ENCODE results near the gene MPHOSPH9. TPM values are rescaled to one million over a fixed set of nuclear protein-coding genes. Genes with fewer than 3 reads are reported as not detected.
"Not testable (repeated sequence)": the region's sequence is repeated elsewhere in the genome, so short reads cannot be mapped to it uniquely, and the experiment has no call there.

Gene MPHOSPH9
- total and polyA plus RNA-seq, 2 of the 4 experiments (the other 2 are of a cell fraction) = 7.6 to 17.0 TPM

GRCh38 chr12:123223241-123223668 is 9.7 kb downstream of the MPHOSPH9 start:
- no peak overlapping the region for H3K4me2 ChIP-seq (ENCODE audit: low read depth, low read length)
- no peak for ATAC-seq (ENCODE audit: low read depth)
- no peak overlapping the region for H2BK20ac ChIP-seq (ENCODE audit: low read depth, low read length)
- H2AFZ ChIP-seq (replicated peaks; ENCODE audit: low read length, poor library complexity) = no peak overlapping the region
- H3K4me1 ChIP-seq (ENCODE audit: control insufficient read depth, insufficient read depth, low read length) = no peaks in the 10 kb centered on the region
- no peak overlapping the region for H4K8ac ChIP-seq (ENCODE audit: low read depth in 2 of 2, low read length in 2 of 2)
- H3K9me1 ChIP-seq (ENCODE audit: insufficient read depth, low read length) = no peaks in the 10 kb centered on the region
- peaks cover 17% of the 10 kb centered on the region for H3K36me3 ChIP-seq (ENCODE audit: control insufficient read depth, insufficient read depth, low read length)
- H3K9me3 ChIP-seq (ENCODE audit: control insufficient read depth, insufficient read depth, low read length) = no peaks in the 10 kb centered on the region
- no peak overlapping the region for H4K91ac ChIP-seq (ENCODE audit: insufficient read depth, low read depth, low read length)
- no peak overlapping the region for H3K4ac ChIP-seq (ENCODE audit: low read depth, low read length)
- no peak overlapping the region for H4K5ac ChIP-seq (ENCODE audit: low read depth, low read length)
- no peaks in the 10 kb centered on the region for H3K27me3 ChIP-seq (ENCODE audit: control insufficient read depth, insufficient read depth, low read length)
- dilution Hi-C loops (cut with HindIII; ENCODE audit: low sequenced_read_pairs, unreplicated experiment) = no loop called here
- H2BK15ac ChIP-seq (ENCODE audit: low read depth, low read length) = no peak overlapping the region
- no peak overlapping the region for H2AK5ac ChIP-seq (ENCODE audit: low read depth, low read length)
- H2BK5ac ChIP-seq (ENCODE audit: low read depth, low read length, poor library complexity, severe bottlenecking) = no peak overlapping the region
- intact Hi-C loops (cut with micrococcal nuclease) = no loop called here
- H3K9ac ChIP-seq (ENCODE audit: low read depth, low read length) = no peak overlapping the region
- no peak overlapping the region for H3K14ac ChIP-seq (replicated peaks; ENCODE audit: low read depth, low read length)
- no peaks in the 10 kb centered on the region for H4K20me1 ChIP-seq (ENCODE audit: insufficient read depth, low read length)
- in situ Hi-C loops (cut with MboI; ENCODE audit: low sequenced_read_pairs) = no loop called here
- POLR2A ChIA-PET (ENCODE audit: unreplicated experiment) = no interaction called here
- no peak overlapping the region for H3K56ac ChIP-seq (ENCODE audit: extremely low read depth, insufficient read depth, low read length)
- WGBS, 2 experiments (ENCODE audit: extremely low coverage in 2 of 2, insufficient read length in 1 of 2) = 94% methylated on average over 8 of the region's 11 CpGs; no CpG with 5 or more reads in 1 of the 2 experiments
- H3K4me3 ChIP-seq (ENCODE audit: insufficient read depth, low read depth, low read length) = no peak overlapping the region
- CTCF ChIA-PET = no interaction called here
- no peak overlapping the region for H3K23ac ChIP-seq (ENCODE audit: low read depth, low read length)
- H3K18ac ChIP-seq (ENCODE audit: low read depth, low read length) = no peak overlapping the region
- BruUV-seq (replicated peaks) = no TSS peak
- no peak overlapping the region for H3K27ac ChIP-seq (ENCODE audit: insufficient read depth, low read length)
- no peak for TF ChIP-seq USF2 (IDR thresholded peaks at IDR 0.05; ENCODE audit: low read depth, low read length)
- TF ChIP-seq ELK1 (IDR thresholded peaks at IDR 0.05; ENCODE audit: borderline replicate concordance, low read depth, low read length) = no peak
- no peak for TF ChIP-seq MAZ (IDR thresholded peaks at IDR 0.05; ENCODE audit: borderline replicate concordance, low read depth, low read length)
- TF ChIP-seq FOS (IDR thresholded peaks at IDR 0.05; ENCODE audit: low read depth, low read length) = no peak
- no peak for TF ChIP-seq SMC3 (IDR thresholded peaks at IDR 0.05; ENCODE audit: low read depth, low read length)
- H3K79me1 ChIP-seq (ENCODE audit: low read depth in 1 of 2, low read length in 2 of 2) = peaks cover 8 to 29% of the 10 kb centered on the region in 2 experiments
- H2AK9ac ChIP-seq (replicated peaks; ENCODE audit: low read depth, low read length, poor library complexity) = no peak overlapping the region
- DNase-seq = no peak
- H2BK120ac ChIP-seq (ENCODE audit: low read depth, low read length) = no peak overlapping the region

- BruUV-seq (replicated peaks); POLR2A ChIA-PET (ENCODE audit: unreplicated experiment); H4K5ac ChIP-seq (ENCODE audit: low read depth, low read length); H3K4me1 ChIP-seq (ENCODE audit: control insufficient read depth, insufficient read depth, low read length); in situ Hi-C loops (cut with MboI; ENCODE audit: low sequenced_read_pairs); H3K4me3 ChIP-seq (ENCODE audit: insufficient read depth, low read depth, low read length); H2BK120ac ChIP-seq (ENCODE audit: low read depth, low read length); DNase-seq; H3K9ac ChIP-seq (ENCODE audit: low read depth, low read length); H3K27me3 ChIP-seq (ENCODE audit: control insufficient read depth, insufficient read depth, low read length); ATAC-seq (ENCODE audit: low read depth); H3K4ac ChIP-seq (ENCODE audit: low read depth, low read length); H3K27ac ChIP-seq (ENCODE audit: insufficient read depth, low read length); H2AK9ac ChIP-seq (replicated peaks; ENCODE audit: low read depth, low read length, poor library complexity); H3K9me3 ChIP-seq (ENCODE audit: control insufficient read depth, insufficient read depth, low read length); H3K18ac ChIP-seq (ENCODE audit: low read depth, low read length); H3K14ac ChIP-seq (replicated peaks; ENCODE audit: low read depth, low read length); H2AK5ac ChIP-seq (ENCODE audit: low read depth, low read length); H3K56ac ChIP-seq (ENCODE audit: extremely low read depth, insufficient read depth, low read length); H3K79me1 ChIP-seq (ENCODE audit: low read depth in 1 of 2, low read length in 2 of 2); H2AFZ ChIP-seq (replicated peaks; ENCODE audit: low read length, poor library complexity); CTCF ChIA-PET; H4K20me1 ChIP-seq (ENCODE audit: insufficient read depth, low read length); H3K23ac ChIP-seq (ENCODE audit: low read depth, low read length); H3K9me1 ChIP-seq (ENCODE audit: insufficient read depth, low read length); H2BK20ac ChIP-seq (ENCODE audit: low read depth, low read length); H4K8ac ChIP-seq (ENCODE audit: low read depth in 2 of 2, low read length in 2 of 2); H2BK5ac ChIP-seq (ENCODE audit: low read depth, low read length, poor library complexity, severe bottlenecking); H2BK15ac ChIP-seq (ENCODE audit: low read depth, low read length); dilution Hi-C loops (cut with HindIII; ENCODE audit: low sequenced_read_pairs, unreplicated experiment); H3K4me2 ChIP-seq (ENCODE audit: low read depth, low read length); H4K91ac ChIP-seq (ENCODE audit: insufficient read depth, low read depth, low read length): not testable (repeated sequence)
- H3K36me3 ChIP-seq (ENCODE audit: control insufficient read depth, insufficient read depth, low read length) = peaks cover 31% of the 10 kb centered on the region
- intact Hi-C loops (cut with micrococcal nuclease) = loop anchor here (5.0 kb wide), 1 partner anchor 46 kb away; no protein-coding TSS in a partner anchor
- WGBS, 2 experiments (ENCODE audit: extremely low coverage in 2 of 2, insufficient read length in 1 of 2) = no CpG with 5 or more reads among the region's 7 CpGs
Observed at GRCh38 chr12:123207815-123208214, 25.1 kb downstream of the MPHOSPH9 start.

Measured in IMR-90 (cell line).